BJ (cell line): ENCODE data around the gene NKAIN1. TPM values are rescaled to one million over a fixed set of nuclear protein-coding genes. Genes with fewer than 3 reads are reported as not detected.

Experiments used
- CTCF ChIA-PET: fragments of 350-600 bp; formaldehyde crosslinking; extraction: SDS; loops from one replicate; lab custom pipeline; 2021; ENCODE audit warnings: antibody characterized with exemption, inconsistent platforms; lab: Yijun Ruan, JAX
- POLR2A ChIA-PET: fragments of 300-600 bp; sonication (Branson Sonifier 250); formaldehyde crosslinking; extraction: SDS; loops from one replicate; lab custom pipeline; 2021; ENCODE audit warnings: antibody characterized with exemption; lab: Charles Lee
- DNase-seq: peaks from one replicate; pipeline ENCODE4 v3.0.0-alpha.2; 2011; ENCODE audit warnings: low read depth
- H3K27me3 ChIP-seq: 2 replicates; pipeline ENCODE4 v1.6.0; 2011; ENCODE audit warnings: low read length; ENCODE audit not compliant: control insufficient read depth, insufficient read depth
- H3K36me3 ChIP-seq: 2 replicates; pipeline ENCODE4 v1.5.1; 2011; ENCODE audit warnings: low read length; ENCODE audit not compliant: control insufficient read depth, insufficient read depth
- H3K4me3 ChIP-seq: 2 replicates; pipeline ENCODE4 v1.5.1; 2011; ENCODE audit warnings: low read depth, mild to moderate bottlenecking, control low read depth, low read length
- CTCF ChIP-seq: IDR thresholded peaks from 2 replicates; pipeline ENCODE4 v1.5.1; 2011; ENCODE audit warnings: low read depth, mild to moderate bottlenecking, control low read depth, inconsistent platforms, low read length, moderate library complexity; ENCODE audit not compliant: insufficient read depth
- polyA plus RNA-seq: library from polyadenylated mRNA; depleted of rRNA; stranded (reverse); fragments of >200 nt; gene quantifications from 2 replicates; pipeline ENCODE4 v1.2.3, GENCODE V29; 2011

The NKAIN1 gene
- polyA plus RNA-seq, 1 experiment = 0.17 TPM

- Histone ChIP-seq H3K36me3 (no peaks in the 10 kb centered on the region), H3K27me3 (peaks cover 30% of the 10 kb centered on the region), H3K4me3 (no peak overlapping the region)
- no peak for DNase-seq
- ChIA-PET POLR2A (interaction anchor here (0.6 kb wide), 1 partner anchor 46 kb away, joined by 5 read pairs; no protein-coding TSS in a partner anchor), CTCF (interaction anchor here (1.6 to 2.3 kb wide), 2 partner anchors 10 kb away, joined by 4 to 9 read pairs; no protein-coding TSS in a partner anchor)
- TF ChIP-seq CTCF = no peak
Measured at GRCh38 chr1:31234123-31234708, 5.5 kb downstream of the NKAIN1 start.

GRCh38 chr1:31232689-31233088, 7.0 kb downstream of the NKAIN1 start:
- no peak for DNase-seq
- no peak for TF ChIP-seq CTCF
- Histone ChIP-seq H3K4me3 (no peak overlapping the region), H3K36me3 (no peaks in the 10 kb centered on the region), H3K27me3 (peaks cover 20% of the 10 kb centered on the region)
- ChIA-PET CTCF (interaction anchor here (1.1 to 1.6 kb wide), 2 partner anchors 9 to 11 kb away, joined by 3 to 4 read pairs; no protein-coding TSS in a partner anchor), POLR2A (no interaction called here)

- Histone ChIP-seq H3K4me3 (no peak overlapping the region), H3K27me3 (peaks cover 17% of the 10 kb centered on the region), H3K36me3 (no peaks in the 10 kb centered on the region)
- DNase-seq = no peak
- CTCF ChIA-PET = interaction anchor here (0.6 kb wide), 1 partner anchor 11 kb away, joined by 3 read pairs; no protein-coding TSS in a partner anchor
- no peak for TF ChIP-seq CTCF
- POLR2A ChIA-PET = no interaction called here
Measured at GRCh38 chr1:31231802-31232201, 7.9 kb downstream of the NKAIN1 start.

- Histone ChIP-seq H3K36me3 (no peaks in the 10 kb centered on the region), H3K4me3 (no peak overlapping the region), H3K27me3 (peaks cover 8% of the 10 kb centered on the region; the same call in 1 of the 2 replicates)
- ChIA-PET CTCF (no interaction called here), POLR2A (no interaction called here)
- no peak for DNase-seq
- TF ChIP-seq CTCF = no peak
Measured at GRCh38 chr1:31230378-31230777, 9.3 kb downstream of the NKAIN1 start.

GRCh38 chr1:31228986-31229385, 10.7 kb downstream of the NKAIN1 start:
- DNase-seq = no peak
- Histone ChIP-seq H3K4me3 (no peak overlapping the region), H3K27me3 (peaks cover 10% of the 10 kb centered on the region; the same call in 1 of the 2 replicates), H3K36me3 (no peaks in the 10 kb centered on the region)
- CTCF ChIA-PET = interaction anchor here (0.8 kb wide), 1 partner anchor 10 kb away, joined by 3 read pairs; no protein-coding TSS in a partner anchor
- POLR2A ChIA-PET = interaction anchor here (0.5 kb wide), 1 partner anchor 8 kb away, joined by 7 read pairs; no protein-coding TSS in a partner anchor
- no peak for TF ChIP-seq CTCF
